PC-3 (cell line): ENCODE measurements around the gene SOX6. TPM values are rescaled to one million over a fixed set of nuclear protein-coding genes. Genes with fewer than 3 reads are reported as not detected.

ENCODE experiments used
- ATAC-seq: fragments of 200-7000 bp; cut with Tn5 transposase; 2 replicates; pipeline ENCODE4 v1.9.1; 2020; ENCODE audit warnings: mild to moderate bottlenecking, moderate library complexity
- BruUV-seq: library from RNA; stranded (reverse); fragments of 400-500 nt; replicated peaks from 2 replicates; lab custom pipeline; 2021; lab: Mats Ljungman, UMichigan
- CTCF ChIA-PET: fragments of 300-600 bp; sonication (Branson Sonifier 250); formaldehyde crosslinking; loops from one replicate; lab custom pipeline; 2022; ENCODE audit warnings: antibody characterized with exemption; lab: Charles Lee
- POLR2A ChIA-PET: fragments of 300-600 bp; sonication (Branson Sonifier 250); formaldehyde crosslinking; loops from one replicate; lab custom pipeline; 2022; ENCODE audit warnings: antibody characterized with exemption; ENCODE audit not compliant: unreplicated experiment; lab: Charles Lee
- DNase-seq: peaks from one replicate; pipeline ENCODE4 v3.0.0-alpha.2; 2015
- H2AFZ ChIP-seq: fragments of 300-600 bp; sonication (generic); 2 replicates; pipeline ENCODE4 v1.6.0; 2016; ENCODE audit warnings: antibody characterized with exemption, low read length
- H3F3A ChIP-seq: fragments of 300-600 bp; sonication (generic); one replicate; pipeline ENCODE4 v1.6.0; 2017; ENCODE audit warnings: antibody characterized with exemption, low read length, control low read depth, mild to moderate bottlenecking; ENCODE audit not compliant: unreplicated experiment
- H3K27ac ChIP-seq: fragments of 300-600 bp; sonication (generic); 2 replicates; pipeline ENCODE4 v1.5.1; 2016; ENCODE audit warnings: mild to moderate bottlenecking, low read length
- H3K27me3 ChIP-seq: fragments of 300-600 bp; sonication (generic); 2 replicates; pipeline ENCODE4 v1.6.1; 2016; ENCODE audit warnings: low read length, mixed read lengths
- H3K36me3 ChIP-seq: fragments of 300-600 bp; sonication (generic); 2 replicates; pipeline ENCODE4 v1.6.1; 2016; ENCODE audit warnings: low read depth, mixed run types, low read length, mixed read lengths
- H3K4me1 ChIP-seq: fragments of 300-600 bp; sonication (generic); 2 replicates; pipeline ENCODE4 v1.5.1; 2016; ENCODE audit warnings: low read length; ENCODE audit not compliant: insufficient read depth
- H3K4me2 ChIP-seq: fragments of 300-600 bp; sonication (generic); 2 replicates; pipeline ENCODE4 v1.6.0; 2016; ENCODE audit warnings: low read length
- H3K4me3 ChIP-seq: fragments of 300-600 bp; sonication (generic); 2 replicates; pipeline ENCODE4 v1.5.1; 2016; ENCODE audit warnings: mild to moderate bottlenecking, low read length, mixed read lengths
- H3K79me2 ChIP-seq: fragments of 300-600 bp; sonication (generic); 2 replicates; pipeline ENCODE4 v1.6.1; 2017; ENCODE audit warnings: low read length, mixed read lengths
- H3K9ac ChIP-seq: fragments of 300-600 bp; sonication (generic); 2 replicates; pipeline ENCODE4 v1.6.0; 2016; ENCODE audit warnings: mild to moderate bottlenecking, low read length
- H3K9me2 ChIP-seq: fragments of 300-600 bp; sonication (generic); replicated peaks from 2 replicates; pipeline ENCODE4 v1.6.1; 2016; ENCODE audit warnings: mixed run types, low read length, mixed read lengths
- H3K9me3 ChIP-seq: fragments of 300-600 bp; sonication (generic); 2 replicates; pipeline ENCODE4 v1.6.1; 2016; ENCODE audit warnings: low read length, mixed read lengths
- H4K20me1 ChIP-seq: fragments of 300-600 bp; sonication (generic); 2 replicates; pipeline ENCODE4 v1.6.1; 2016; ENCODE audit warnings: low read length, mixed read lengths
- EZH2 ChIP-seq: fragments of 300-600 bp; sonication (generic); IDR thresholded peaks from one replicate; pipeline ENCODE4 v1.6.1; 2017; ENCODE audit warnings: antibody characterized with exemption, mild to moderate bottlenecking, low read length; ENCODE audit not compliant: unreplicated experiment
- EZH2phosphoT487 ChIP-seq: fragments of 300-600 bp; sonication (generic); IDR thresholded peaks from 2 replicates; pipeline ENCODE4 v1.6.1; 2018; ENCODE audit warnings: mild to moderate bottlenecking, antibody characterized with exemption, low read length, borderline replicate concordance
- intact Hi-C: fragments of 100-400 bp; cut with micrococcal nuclease; formaldehyde crosslinking; loops from 2 replicates; pipeline ENCODE4 v1.9.0; 2023
- total RNA-seq: library from RNA; depleted of rRNA; stranded (reverse); fragments of >200 nt; gene quantifications from 2 replicates; pipeline ENCODE4 v1.2.3, GENCODE V29; 2014
- TF ChIP-seq, protein P1 (sequence below): fragments of 300-600 bp; sonication (generic); conservative IDR thresholded peaks from 2 replicates; pipeline ENCODE4 v1.5.1; 2017; ENCODE audit warnings: antibody characterized with exemption, low read depth, mild to moderate bottlenecking, low read length

The SOX6 gene
- total RNA-seq, 1 experiment from 2014 or later, result not detected

DNA sequence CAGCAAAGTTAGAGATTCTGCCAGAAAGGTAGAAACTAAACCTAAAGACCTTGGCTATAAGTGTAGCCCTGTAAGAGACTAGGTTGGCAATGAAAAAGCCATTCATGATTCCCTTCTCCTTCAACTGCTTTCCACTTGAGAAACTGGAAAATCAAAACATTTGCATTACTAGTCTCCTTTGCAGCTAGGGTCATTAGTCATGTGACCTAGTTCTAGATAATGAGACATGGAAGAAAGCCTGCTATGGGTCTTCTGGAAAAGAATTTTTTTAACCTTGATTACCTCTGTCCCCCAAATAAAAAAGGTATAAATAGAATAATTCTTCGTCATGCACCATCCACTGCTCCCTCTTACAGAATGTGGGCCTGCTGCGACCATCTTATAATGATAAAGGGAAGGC, 80.1 kb downstream of the SOX6 start:
- H3K9ac ChIP-seq, result no peak overlapping the region
- no peak overlapping the region for H3K27ac ChIP-seq
- ChIA-PET POLR2A (no interaction called here), CTCF (no interaction called here)
- H3K9me2 ChIP-seq, result no peaks in the 10 kb centered on the region
- no peak overlapping the region for H2AFZ ChIP-seq
- H3K4me2 ChIP-seq, result no peak overlapping the region
- H3K9me3 ChIP-seq, result no peaks in the 10 kb centered on the region
- no peaks in the 10 kb centered on the region for H3F3A ChIP-seq
- DNase-seq (no peak), ATAC-seq (no peak)
- BruUV-seq, result no TSS peak
- no peaks in the 10 kb centered on the region for H3K36me3 ChIP-seq
- intact Hi-C loops, result no loop called here
- no peaks in the 10 kb centered on the region for H4K20me1 ChIP-seq
- no peaks in the 10 kb centered on the region for H3K79me2 ChIP-seq
- H3K4me3 ChIP-seq, result no peak overlapping the region
- H3K4me1 ChIP-seq, result no peaks in the 10 kb centered on the region
- TF ChIP-seq EZH2 (no peak), EZH2phosphoT487 (no peak)
- TF ChIP-seq, protein P1, sequence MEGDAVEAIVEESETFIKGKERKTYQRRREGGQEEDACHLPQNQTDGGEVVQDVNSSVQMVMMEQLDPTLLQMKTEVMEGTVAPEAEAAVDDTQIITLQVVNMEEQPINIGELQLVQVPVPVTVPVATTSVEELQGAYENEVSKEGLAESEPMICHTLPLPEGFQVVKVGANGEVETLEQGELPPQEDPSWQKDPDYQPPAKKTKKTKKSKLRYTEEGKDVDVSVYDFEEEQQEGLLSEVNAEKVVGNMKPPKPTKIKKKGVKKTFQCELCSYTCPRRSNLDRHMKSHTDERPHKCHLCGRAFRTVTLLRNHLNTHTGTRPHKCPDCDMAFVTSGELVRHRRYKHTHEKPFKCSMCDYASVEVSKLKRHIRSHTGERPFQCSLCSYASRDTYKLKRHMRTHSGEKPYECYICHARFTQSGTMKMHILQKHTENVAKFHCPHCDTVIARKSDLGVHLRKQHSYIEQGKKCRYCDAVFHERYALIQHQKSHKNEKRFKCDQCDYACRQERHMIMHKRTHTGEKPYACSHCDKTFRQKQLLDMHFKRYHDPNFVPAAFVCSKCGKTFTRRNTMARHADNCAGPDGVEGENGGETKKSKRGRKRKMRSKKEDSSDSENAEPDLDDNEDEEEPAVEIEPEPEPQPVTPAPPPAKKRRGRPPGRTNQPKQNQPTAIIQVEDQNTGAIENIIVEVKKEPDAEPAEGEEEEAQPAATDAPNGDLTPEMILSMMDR, result no peak
- no peaks in the 10 kb centered on the region for H3K27me3 ChIP-seq

DNA sequence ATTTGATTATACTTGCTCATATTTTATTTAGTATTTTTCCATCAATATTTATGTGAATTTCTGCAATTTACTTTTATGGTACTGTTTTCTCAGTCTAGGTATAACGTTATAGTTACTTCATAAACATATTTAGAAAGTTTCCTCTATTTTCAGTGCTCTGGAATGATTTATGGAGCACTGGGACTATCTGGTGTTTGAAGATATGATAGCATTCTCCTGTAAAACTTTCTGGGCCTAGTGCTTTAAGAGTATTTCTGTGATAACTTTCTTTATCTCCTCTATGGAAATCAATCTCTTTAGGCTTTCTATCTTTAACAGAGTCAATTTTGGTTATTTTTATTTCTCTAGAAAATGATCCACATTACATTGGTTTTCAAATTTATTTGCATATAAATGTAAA, 85.1 kb downstream of the SOX6 start:
- no peak for ATAC-seq
- no TSS peak for BruUV-seq
- H3K4me2 ChIP-seq, result no peak overlapping the region
- H3K9me3 ChIP-seq, result no peaks in the 10 kb centered on the region
- intact Hi-C loops, result no loop called here
- DNase-seq, result no peak
- no peak overlapping the region for H3K9ac ChIP-seq
- no peaks in the 10 kb centered on the region for H3F3A ChIP-seq
- no peaks in the 10 kb centered on the region for H3K36me3 ChIP-seq
- no peak overlapping the region for H2AFZ ChIP-seq
- CTCF ChIA-PET, result no interaction called here
- no peaks in the 10 kb centered on the region for H3K79me2 ChIP-seq
- H3K27ac ChIP-seq, result no peak overlapping the region
- H3K9me2 ChIP-seq, result no peaks in the 10 kb centered on the region
- no peaks in the 10 kb centered on the region for H3K4me1 ChIP-seq
- H3K27me3 ChIP-seq, result no peaks in the 10 kb centered on the region
- POLR2A ChIA-PET, result no interaction called here
- TF ChIP-seq EZH2, result no peak
- no peak for TF ChIP-seq EZH2phosphoT487
- TF ChIP-seq, protein P1, result no peak
- no peak overlapping the region for H3K4me3 ChIP-seq
- no peaks in the 10 kb centered on the region for H4K20me1 ChIP-seq

DNA sequence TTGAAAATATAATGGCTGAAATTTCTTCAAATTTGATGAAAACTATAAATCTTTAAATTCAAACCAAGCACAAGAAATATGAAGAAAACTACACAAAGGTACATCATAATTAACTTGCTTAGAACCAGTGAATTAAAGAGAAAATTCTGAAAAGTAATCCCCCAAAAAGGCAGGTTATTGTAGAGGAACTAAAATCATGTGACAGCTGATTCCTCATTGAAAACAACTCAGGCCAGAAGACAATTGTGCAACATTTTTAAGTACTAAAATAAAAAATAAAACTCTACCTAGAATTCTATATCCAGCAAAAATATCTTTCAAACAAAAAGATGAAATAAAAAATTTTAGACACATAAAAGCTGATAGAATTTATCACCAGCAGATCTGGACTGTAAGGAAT, 90.3 kb downstream of the SOX6 start:
- Histone ChIP-seq H3K36me3 (no peaks in the 10 kb centered on the region), H3K9ac (no peak overlapping the region), H4K20me1 (no peaks in the 10 kb centered on the region), H3K27me3 (no peaks in the 10 kb centered on the region), H3F3A (no peaks in the 10 kb centered on the region), H3K9me2 (no peaks in the 10 kb centered on the region), H3K79me2 (no peaks in the 10 kb centered on the region), H3K4me2 (no peak overlapping the region), H3K4me1 (no peaks in the 10 kb centered on the region), H3K9me3 (no peaks in the 10 kb centered on the region), H2AFZ (no peak overlapping the region), H3K4me3 (no peak overlapping the region), H3K27ac (no peak overlapping the region)
- POLR2A ChIA-PET, result no interaction called here
- CTCF ChIA-PET, result no interaction called here
- DNase-seq (no peak), ATAC-seq (no peak)
- TF ChIP-seq EZH2, result no peak
- TF ChIP-seq, protein P1, result no peak
- TF ChIP-seq EZH2phosphoT487, result no peak
- intact Hi-C loops, result no loop called here
- BruUV-seq, result no TSS peak
